Effector CD8-positive, alpha-beta T cell (primary cell): ENCODE results near the gene ANKMY1.
"Not testable (repeated sequence)": the region's sequence is repeated elsewhere in the genome, so short reads cannot be mapped to it uniquely, and the experiment has no call there.

Experiments
- DNase-seq: peaks from one replicate; lab custom pipeline; 2025; lab: John Stamatoyannopoulos, UW

ANKMY1 gene

GRCh38 chr2:240568678-240569522 lies 11.1 kb upstream of the ANKMY1 start:
- peak; percentile 26 for DNase-seq

GRCh38 chr2:240567872-240568677 lies 10.3 kb upstream of the ANKMY1 start, which contains the start of gene RNPEPL1:
Gene RNPEPL1, plus strand, starts transcription at chr2:240568484. Its CDS starts 103 bp downstream, at chr2:240568587.
- DNase-seq = peak; percentile 25

GRCh38 chr2:240567137-240567871 lies 9.5 kb upstream of the ANKMY1 start:
- no peak for DNase-seq

GRCh38 chr2:240566203-240567136 lies 8.7 kb upstream of the ANKMY1 start:
- peak; percentile 88 for DNase-seq

GRCh38 chr2:240565333-240566202 lies 7.8 kb upstream of the ANKMY1 start:
- peak; percentile 72 for DNase-seq

- no peak for DNase-seq
Measured at GRCh38 chr2:240564561-240565332, 7.0 kb upstream of the ANKMY1 start.

- no peak for DNase-seq
Measured at GRCh38 chr2:240563951-240564560, 6.3 kb upstream of the ANKMY1 start.

- DNase-seq = not testable (repeated sequence)
Measured at GRCh38 chr2:240563231-240563630, 5.4 kb upstream of the ANKMY1 start.

- no peak for DNase-seq
Measured at GRCh38 chr2:240561325-240561971, 3.7 kb upstream of the ANKMY1 start.

GRCh38 chr2:240560480-240561324 lies 2.9 kb upstream of the ANKMY1 start:
- peak; percentile 99 for DNase-seq

- DNase-seq = peak; percentile 77
Measured at GRCh38 chr2:240560084-240560479, 2.3 kb upstream of the ANKMY1 start, which contains the start of gene DUSP28. Gene DUSP28, plus strand, starts transcription at chr2:240560357. Its CDS starts 328 bp downstream, at chr2:240560685.

GRCh38 chr2:240559286-240559685 lies 1.5 kb upstream of the ANKMY1 start:
- no peak for DNase-seq

- DNase-seq = no peak
Measured at GRCh38 chr2:240558236-240558761, 511 bp upstream of the ANKMY1 start.

GRCh38 chr2:240557101-240557751 lies 562 bp downstream of the ANKMY1 start:
- DNase-seq = no peak

GRCh38 chr2:240556553-240557100 lies 1.2 kb downstream of the ANKMY1 start:
- peak; percentile 16 for DNase-seq
